Testis (tissue), 3 donors: ENCODE results near the gene ULBP2. TPM values are rescaled to one million over a fixed set of nuclear protein-coding genes. Genes with fewer than 3 reads are reported as not detected.
A peak's percentile ranks its signal among the peaks of the same experiment; 100 is the strongest.
"Not testable (repeated sequence)": the region's sequence is repeated elsewhere in the genome, so short reads cannot be mapped to it uniquely, and the experiment has no call there.

Experiments used
- DNase-seq: peaks from one replicate; pipeline ENCODE4 v3.0.0-alpha.2; 2019
- H3K27ac ChIP-seq, 2 donors: fragments of 200-600 bp; sonication (generic); one replicate each; pipeline ENCODE4 v1.5.1; 2019
- H3K27me3 ChIP-seq: fragments of 200-600 bp; sonication (generic); one replicate; pipeline ENCODE4 v1.5.1; 2019
- H3K36me3 ChIP-seq: fragments of 200-600 bp; sonication (generic); one replicate; pipeline ENCODE4 v1.5.1; 2017; ENCODE audit warnings: low read depth; ENCODE audit errors: missing control alignments
- H3K4me1 ChIP-seq: fragments of 200-600 bp; sonication (generic); one replicate; pipeline ENCODE4 v1.5.1; 2019
- H3K4me3 ChIP-seq, 2 donors: fragments of 200-600 bp; sonication (generic); one replicate each; pipeline ENCODE4 v1.5.1; 2017 to 2019
- H3K9me3 ChIP-seq: fragments of 200-600 bp; sonication (generic); one replicate; pipeline ENCODE4 v1.5.1; 2017
- POLR2A ChIP-seq: fragments of 450-650 bp; IDR thresholded peaks from one replicate; pipeline ENCODE4 v1.6.1; 2017; ENCODE audit warnings: antibody characterized with exemption, mild to moderate bottlenecking, moderate library complexity
- WGBS, 2 donors: methylation state at CpG; one replicate each; pipeline ENCODE4 v1.1.5; 2018; 5-methylcytosine and 5-hydroxymethylcytosine counted together
- intact Hi-C: fragments of 100-400 bp; cut with DNase I; formaldehyde crosslinking; loops from one replicate; pipeline ENCODE4 v1.15.1; 2023; ENCODE audit warnings: low total_unique reads
- polyA plus RNA-seq: library from polyadenylated mRNA; stranded (reverse); fragments of 350-450 nt; fragmentation: Illumina TruSeq; extraction: RNeasy Lipid Tissue Mini Kit (QIAGEN cat#74804); gene quantifications from one replicate; pipeline ENCODE4 v1.2.3, GENCODE V29; 2014; ENCODE audit warnings: low read depth, low replicate concordance; ENCODE audit not compliant: insufficient read depth
- total RNA-seq, 2 donors: library from RNA; depleted of rRNA; stranded (reverse); fragments of >200 nt; gene quantifications; one replicate each; pipeline ENCODE4 v1.2.3, GENCODE V29; 2016
- TF ChIP-seq, protein P1 (sequence below), 3 experiments: fragments of 450-650 bp in 2 of 3; fragments of 200-600 bp in 1 of 3; sonication (generic) in 1 of 3; IDR thresholded peaks; one replicate each; pipeline ENCODE4 v1.5.1; 2016 to 2019; ENCODE audit warnings: antibody characterized with exemption in 3 of 3, mild to moderate bottlenecking in 2 of 3, moderate library complexity in 1 of 3

Gene ULBP2
- total and polyA plus RNA-seq, 3 donors from 2014 or later: 1.5 to 2.0 (median 1.9) TPM

DNA sequence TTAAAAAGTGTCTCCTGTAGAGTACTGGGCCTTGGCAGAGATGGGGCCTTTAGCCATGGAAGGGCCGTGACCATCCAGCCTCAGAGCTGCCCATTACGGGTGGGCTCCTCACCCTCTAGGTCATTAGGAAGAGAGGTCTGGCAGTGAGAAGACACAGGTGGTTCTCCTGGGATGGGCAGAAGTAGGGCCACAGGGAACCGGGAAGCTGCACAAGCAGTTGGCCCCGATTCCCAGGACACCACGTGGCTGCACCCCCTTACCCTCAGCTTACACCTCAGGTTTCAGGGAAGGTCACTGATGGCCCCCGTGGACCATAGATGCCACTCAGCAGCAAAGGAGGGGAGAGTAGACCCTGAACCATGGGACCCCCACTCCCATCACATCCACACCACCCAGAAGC lies 20.5 kb upstream of the ULBP2 start:
- TF ChIP-seq, protein P1, sequence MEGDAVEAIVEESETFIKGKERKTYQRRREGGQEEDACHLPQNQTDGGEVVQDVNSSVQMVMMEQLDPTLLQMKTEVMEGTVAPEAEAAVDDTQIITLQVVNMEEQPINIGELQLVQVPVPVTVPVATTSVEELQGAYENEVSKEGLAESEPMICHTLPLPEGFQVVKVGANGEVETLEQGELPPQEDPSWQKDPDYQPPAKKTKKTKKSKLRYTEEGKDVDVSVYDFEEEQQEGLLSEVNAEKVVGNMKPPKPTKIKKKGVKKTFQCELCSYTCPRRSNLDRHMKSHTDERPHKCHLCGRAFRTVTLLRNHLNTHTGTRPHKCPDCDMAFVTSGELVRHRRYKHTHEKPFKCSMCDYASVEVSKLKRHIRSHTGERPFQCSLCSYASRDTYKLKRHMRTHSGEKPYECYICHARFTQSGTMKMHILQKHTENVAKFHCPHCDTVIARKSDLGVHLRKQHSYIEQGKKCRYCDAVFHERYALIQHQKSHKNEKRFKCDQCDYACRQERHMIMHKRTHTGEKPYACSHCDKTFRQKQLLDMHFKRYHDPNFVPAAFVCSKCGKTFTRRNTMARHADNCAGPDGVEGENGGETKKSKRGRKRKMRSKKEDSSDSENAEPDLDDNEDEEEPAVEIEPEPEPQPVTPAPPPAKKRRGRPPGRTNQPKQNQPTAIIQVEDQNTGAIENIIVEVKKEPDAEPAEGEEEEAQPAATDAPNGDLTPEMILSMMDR (IDR thresholded peaks at IDR 0.05): no peak
- no peak for TF ChIP-seq POLR2A
- 82 to 90% methylated on average over 6 of the region's 6 CpGs for WGBS, 2 donors
- Histone ChIP-seq H3K27me3 (no peaks in the 10 kb centered on the region), H3K4me3 (no peak overlapping the region), H3K9me3 (no peaks in the 10 kb centered on the region), H3K4me1 (peaks cover 9% of the 10 kb centered on the region), H3K27ac (no peak overlapping the region), H3K36me3 (no peaks in the 10 kb centered on the region)
- DNase-seq: no peak
- intact Hi-C loops: loop anchor here (10.0 kb wide), 1 partner anchor 187 kb away; no protein-coding TSS in a partner anchor

- H3K36me3 ChIP-seq, H3K9me3 ChIP-seq, DNase-seq, H3K4me1 ChIP-seq, H3K27me3 ChIP-seq, H3K27ac ChIP-seq: not testable (repeated sequence)
- intact Hi-C loops: loop anchor here (10.0 kb wide), 1 partner anchor 187 kb away; no protein-coding TSS in a partner anchor
- H3K4me3 ChIP-seq: peak overlapping the region in 1 of 2 donors; percentile 54
- WGBS, 2 donors: 42 to 46% methylated on average over 5 of the region's 5 CpGs
These were observed 19.7 kb upstream of the ULBP2 start for GRCh38 chr6:149922091-149922490.

DNA sequence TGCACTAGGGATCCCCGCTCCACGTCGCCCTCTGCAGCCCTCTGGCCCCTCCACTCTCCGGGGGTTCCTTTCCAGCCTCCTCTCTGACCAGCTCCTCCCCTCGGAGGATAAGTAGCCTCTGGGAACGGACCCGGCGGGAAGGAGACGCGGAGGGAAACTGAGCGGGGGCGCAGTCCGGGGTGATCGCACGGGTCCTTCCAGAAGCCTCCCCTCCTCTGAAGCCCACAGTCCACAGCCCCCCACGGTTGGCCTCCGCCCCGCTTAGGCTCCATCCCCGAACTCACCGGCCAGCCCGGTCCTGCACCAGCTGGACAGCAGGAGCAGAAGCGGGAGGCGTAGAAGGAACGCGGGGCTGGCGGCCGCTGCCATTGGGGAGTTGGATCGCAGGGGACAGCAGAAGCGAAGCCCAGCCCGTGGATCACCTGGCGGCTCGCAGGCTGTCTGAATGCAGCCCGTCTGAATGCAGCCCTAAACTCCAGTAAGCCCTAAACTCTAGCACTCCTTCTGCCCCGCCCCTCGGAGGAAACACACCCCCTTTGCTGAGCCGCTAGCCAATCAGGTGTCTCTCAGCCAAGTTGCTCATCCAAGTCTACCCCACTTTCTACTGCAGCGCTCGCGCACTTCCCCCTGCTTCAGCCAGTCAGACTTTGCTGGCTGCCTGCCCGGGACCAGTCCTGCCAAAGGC lies 19.0 kb upstream of the ULBP2 start, which contains the start of gene RAET1G:
Gene RAET1G, minus strand, starts transcription at position 480 of the 685 bp plus-strand sequence. Its CDS starts 111 bp downstream, at position 369.
- Histone ChIP-seq H3K27ac (no peak within 1 kb of the TSS), H3K4me3 (peak within 1 kb of the TSS; percentile 6 to 54), H3K27me3 (no peaks in the 10 kb centered on the region), H3K36me3 (no peaks in the 10 kb centered on the region), H3K4me1 (peaks cover 9% of the 10 kb centered on the region), H3K9me3 (no peaks in the 10 kb centered on the region)
- intact Hi-C loops: loop anchor here (10.0 kb wide), 1 partner anchor 188 kb away; no protein-coding TSS in a partner anchor
- 0% methylated on average over 7 to 40 of the region's 40 CpGs for WGBS, 2 donors
- TF ChIP-seq POLR2A: no peak
- TF ChIP-seq, protein P1 (IDR thresholded peaks at IDR 0.05): no peak
- peak; percentile 93 for DNase-seq

GRCh38 chr6:149923327-149923986 lies 18.4 kb upstream of the ULBP2 start:
- intact Hi-C loops: loop anchor here (10.0 kb wide), 1 partner anchor 189 kb away; no protein-coding TSS in a partner anchor
- no peaks in the 10 kb centered on the region for H3K27me3 ChIP-seq
- no peak overlapping the region for H3K27ac ChIP-seq

More at GRCh38 chr6:149923327-149923986, 18.4 kb upstream of the ULBP2 start:
- Histone ChIP-seq H3K36me3 (no peaks in the 10 kb centered on the region), H3K9me3 (no peaks in the 10 kb centered on the region), H3K4me3 (peak overlapping the region in 1 of 2 donors; percentile 54), H3K4me1 (peaks cover 9% of the 10 kb centered on the region)
- TF ChIP-seq POLR2A: no peak
- TF ChIP-seq, protein P1 (IDR thresholded peaks at IDR 0.05): no peak
- no peak for DNase-seq
- 19 to 25% methylated on average over 32 to 33 of the region's 33 CpGs for WGBS, 2 donors
